ENCODE measurements around the gene TSPAN1.

The TSPAN1 gene

DNA sequence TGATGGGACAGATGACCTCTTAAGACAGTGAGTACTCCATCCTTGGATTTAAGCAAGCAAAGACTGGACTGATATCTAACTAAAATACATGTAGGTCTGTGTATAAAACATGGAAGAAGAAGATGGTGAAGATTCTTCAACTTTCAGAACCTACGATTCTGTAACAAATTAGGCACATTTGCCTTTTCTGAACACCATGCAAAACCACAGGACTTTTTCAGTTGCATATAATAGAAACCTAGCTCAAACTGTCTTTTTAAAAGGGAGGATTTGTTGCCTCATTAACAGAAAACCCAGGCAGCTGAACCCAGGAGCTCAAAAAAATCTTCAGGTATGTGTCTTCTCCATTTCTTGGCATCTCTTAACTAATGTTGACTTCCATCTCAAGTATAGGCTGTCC lies 14.7 kb upstream of the TSPAN1 start:
- DNase-seq (ENCODE audit: low read depth) = no peak

DNA sequence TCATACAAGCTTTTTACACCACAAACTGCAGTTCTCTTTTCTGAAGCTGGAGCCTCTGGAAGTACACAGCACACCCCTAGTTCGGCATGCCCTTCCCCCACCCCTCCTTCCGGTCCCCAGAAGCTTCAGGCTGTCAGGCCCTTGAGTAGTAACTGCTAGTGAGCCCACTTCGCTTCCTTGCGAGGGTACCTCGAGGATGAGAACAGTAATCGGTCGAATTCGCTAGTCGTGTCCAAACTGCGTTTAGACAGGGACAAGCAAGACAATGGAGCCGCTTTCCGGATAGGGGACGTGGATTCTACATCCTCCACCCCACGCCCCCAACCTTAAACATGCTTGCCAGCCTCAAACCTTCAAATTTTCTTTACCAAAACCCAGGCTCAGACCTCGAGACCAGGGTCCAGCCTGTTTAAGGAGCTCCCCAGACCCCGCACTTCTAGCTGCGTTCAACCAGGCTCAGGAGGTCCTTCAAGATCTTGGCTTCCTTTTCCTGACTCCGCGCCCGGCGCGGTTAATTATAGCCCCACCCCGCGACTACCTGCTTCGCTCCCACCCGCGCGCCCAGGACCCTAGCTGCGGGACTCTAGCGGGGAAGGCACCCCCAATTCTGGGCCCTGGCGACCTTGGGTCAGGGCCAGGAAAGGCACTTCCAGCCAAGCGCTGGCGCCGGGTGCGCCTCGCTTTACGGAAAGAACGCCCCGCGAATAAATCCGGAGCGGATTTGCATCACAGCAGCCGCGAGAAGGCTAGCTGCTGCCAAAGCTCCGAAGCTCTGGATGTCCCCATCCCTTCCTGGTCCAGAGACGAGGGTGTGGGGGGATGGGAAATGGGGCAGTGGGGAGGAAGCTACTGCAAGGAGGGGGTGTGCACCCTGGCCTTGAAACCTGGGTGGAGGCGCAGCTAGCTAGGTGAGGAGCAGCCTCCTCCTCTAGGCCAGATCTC lies 8.1 kb upstream of the TSPAN1 start:
- DNase-seq (ENCODE audit: low read depth) = no peak

DNA sequence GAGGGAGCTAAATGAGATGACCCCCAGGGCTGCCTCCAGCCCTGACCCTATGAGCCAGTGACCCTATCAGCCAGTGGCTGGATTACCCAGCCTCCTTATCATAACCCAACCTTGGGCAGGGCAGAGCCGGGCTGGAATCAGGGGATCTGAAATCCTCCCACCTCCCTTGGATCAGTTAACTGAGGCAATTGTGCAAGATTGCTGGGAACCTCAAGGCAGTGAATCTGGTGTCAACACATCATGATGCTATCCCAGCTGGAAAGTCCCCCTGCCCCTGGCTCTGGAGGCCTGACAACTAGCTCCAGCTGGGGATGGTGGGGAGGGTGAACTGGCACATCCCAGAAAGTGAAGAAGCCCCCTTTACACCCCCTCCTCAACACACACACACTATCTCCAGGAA lies 6.4 kb upstream of the TSPAN1 start:
- no peak for DNase-seq (ENCODE audit: low read depth)

DNA sequence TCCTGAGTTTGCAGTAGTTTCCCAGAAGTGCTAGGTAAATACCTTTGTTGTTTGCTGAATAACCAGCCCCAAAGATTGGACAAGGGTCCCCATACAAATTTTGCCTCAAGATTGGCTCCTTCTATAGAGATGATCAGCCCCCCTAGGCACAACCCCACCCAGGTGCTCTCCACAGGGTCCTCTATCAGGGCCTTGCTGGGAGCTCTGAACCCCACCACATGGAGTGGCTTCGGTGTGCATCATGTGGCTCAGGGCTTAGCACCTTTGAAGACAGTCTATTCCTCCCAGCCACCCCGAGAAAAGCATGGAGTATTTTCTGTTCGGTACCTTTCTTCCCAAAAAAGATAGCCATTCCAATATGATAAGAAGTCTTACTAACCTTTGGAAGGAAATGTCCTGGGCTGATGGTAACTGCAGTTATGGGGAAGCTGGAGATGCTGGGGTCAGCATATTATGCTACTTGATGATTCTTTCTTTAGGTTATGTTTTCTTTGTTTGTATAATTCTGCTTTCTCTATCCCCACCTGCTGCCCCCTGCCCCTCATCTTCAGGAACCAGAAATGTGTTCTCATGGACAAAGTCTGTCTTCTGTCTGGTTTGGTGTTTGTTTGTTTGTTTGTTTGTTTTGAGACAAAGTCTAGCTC lies 5.0 kb upstream of the TSPAN1 start:
- no peak for DNase-seq (ENCODE audit: low read depth)

DNA sequence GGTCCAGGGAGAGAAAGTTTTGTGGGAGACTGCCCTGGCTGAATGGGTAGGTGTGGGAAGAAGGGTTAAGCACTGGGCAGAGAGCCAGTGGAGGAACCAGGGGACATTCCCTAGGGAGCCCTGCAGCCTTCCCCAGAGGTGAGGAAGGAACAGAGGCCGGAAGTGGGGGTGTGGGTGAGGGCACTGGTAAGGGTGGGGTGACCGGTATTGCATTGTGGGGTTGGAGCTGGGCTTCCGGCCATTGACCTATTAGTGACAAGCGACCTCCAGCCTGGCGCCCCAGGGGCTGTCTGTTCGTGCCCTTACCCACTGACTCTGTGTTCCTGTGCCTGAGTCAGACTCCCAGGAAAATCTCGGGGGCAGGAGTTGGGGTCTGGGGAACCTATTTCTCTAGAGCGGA lies 3.5 kb upstream of the TSPAN1 start:
- no peak for DNase-seq (ENCODE audit: low read depth)

DNA sequence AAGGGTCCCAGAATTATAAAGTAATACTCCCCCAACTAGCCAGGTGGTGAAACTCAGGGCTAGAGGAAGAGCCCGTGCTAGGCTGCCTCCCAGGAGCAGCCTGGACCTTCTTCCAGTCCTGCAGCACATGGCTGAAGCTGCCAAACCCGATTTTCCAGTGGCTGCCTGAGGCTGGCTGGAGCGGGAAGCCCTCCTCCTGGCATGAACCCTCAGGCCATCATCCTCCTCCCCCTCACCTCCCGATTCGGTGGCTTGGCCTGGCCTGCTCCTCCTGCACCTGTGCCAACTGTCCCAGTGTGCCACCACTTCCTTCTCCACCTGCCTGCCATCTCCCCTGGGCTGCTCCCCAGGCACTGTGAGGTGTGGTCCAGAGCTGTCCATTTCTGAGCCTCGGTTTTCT lies 3.0 kb upstream of the TSPAN1 start:
- no peak for DNase-seq (ENCODE audit: low read depth)

DNA sequence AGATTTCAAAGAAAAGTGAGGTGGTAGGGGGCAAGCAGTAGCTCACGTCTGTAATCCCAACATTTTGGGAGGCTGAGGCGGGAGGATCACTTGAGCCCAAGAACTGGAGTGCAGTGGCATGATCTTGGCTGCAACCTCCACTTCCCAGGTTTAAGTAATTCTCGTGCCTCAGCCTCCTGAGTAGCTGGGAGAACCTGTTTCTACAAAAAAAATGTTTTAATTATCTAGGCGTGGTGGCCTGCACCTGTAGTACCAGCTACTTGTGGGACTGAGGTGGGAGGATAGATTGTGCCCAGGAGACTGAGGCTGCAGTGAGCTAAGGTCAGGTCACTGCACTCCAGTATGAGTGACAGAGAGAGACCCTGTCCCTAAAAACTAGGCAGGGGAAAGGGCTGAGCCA lies 2.6 kb upstream of the TSPAN1 start:
- DNase-seq (ENCODE audit: low read depth) = no peak

DNA sequence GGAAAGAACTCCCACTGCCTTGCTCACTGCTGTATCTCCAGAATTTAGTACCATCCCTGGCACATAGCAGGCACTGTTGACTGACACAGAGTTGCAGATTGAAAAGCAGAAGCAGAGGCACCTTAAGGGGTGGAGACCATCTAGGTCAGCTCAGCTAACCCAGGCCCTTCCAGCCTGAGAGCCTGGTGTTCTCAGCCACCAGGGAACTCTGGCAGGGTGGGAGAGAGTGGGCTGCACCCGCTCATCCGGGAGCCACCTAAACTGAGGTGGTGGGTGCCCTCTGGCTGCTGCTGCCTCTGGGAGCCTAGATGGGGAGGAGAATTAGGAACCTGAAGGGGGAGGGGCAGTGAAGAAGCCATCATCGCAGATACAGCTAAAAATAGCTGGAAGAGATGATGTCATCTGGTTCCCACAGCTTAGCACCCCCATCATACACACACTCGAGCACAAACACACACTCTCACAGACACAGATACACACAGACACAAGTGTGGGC lies 1.5 kb upstream of the TSPAN1 start:
- no peak for DNase-seq (ENCODE audit: low read depth)

DNA sequence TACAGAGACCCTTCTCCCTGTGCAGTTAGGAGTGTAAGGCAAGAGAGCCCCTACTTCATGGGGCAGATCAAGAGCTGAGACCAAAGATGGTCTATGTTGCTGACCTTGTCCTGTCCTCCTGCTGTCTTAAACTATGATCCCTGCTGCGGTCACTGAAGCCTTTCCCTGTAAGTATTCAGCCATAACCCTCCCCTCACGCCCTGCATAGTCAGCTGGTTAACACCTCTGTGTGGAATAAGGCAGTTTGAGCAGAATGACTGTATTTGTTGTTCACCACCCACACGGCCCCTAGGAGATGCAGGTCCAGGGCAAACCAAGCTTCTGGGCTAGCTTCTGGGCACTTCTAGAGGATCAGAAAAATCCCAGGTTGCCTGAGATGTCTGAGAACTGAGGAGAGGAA lies 356 bp downstream of the TSPAN1 start:
- no peak for DNase-seq (ENCODE audit: low read depth)

DNA sequence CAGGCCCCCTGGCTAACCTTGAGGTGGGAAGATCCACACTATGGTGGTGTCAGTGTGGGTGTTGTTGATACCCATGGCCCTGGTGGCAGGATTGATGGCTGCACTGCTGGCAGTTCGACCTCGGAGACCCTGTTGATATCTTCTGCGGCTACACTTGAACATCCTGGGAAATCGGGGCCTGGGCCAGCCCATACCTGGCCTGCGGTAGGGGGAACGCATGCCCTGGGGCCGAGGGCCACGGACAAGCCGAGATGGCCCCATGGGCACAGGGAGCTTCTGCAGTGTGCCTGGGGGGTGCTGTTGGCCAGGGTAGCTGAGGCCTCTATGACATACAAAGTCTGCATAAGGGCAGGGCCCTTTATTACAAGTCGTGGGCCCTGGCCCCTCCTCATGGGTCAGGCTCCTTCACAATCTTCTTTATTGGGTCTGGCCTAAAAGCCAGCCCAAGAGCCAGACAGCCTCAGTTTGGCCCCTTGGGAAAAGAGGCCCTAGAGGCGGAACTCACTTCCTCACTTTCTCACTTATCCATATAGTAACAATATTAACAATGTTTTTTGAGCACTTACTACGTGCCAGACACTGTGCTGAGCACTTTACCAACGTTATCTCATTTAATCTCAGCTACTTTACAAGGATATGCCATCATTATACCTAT lies 1.5 kb downstream of the TSPAN1 start, which contains the start of gene P3R3URF:
P3R3URF (minus strand) TSS at position 278 of the 655 bp plus-strand sequence; CDS start at position 261, 17 bp downstream.
- no peak for DNase-seq (ENCODE audit: low read depth)

DNA sequence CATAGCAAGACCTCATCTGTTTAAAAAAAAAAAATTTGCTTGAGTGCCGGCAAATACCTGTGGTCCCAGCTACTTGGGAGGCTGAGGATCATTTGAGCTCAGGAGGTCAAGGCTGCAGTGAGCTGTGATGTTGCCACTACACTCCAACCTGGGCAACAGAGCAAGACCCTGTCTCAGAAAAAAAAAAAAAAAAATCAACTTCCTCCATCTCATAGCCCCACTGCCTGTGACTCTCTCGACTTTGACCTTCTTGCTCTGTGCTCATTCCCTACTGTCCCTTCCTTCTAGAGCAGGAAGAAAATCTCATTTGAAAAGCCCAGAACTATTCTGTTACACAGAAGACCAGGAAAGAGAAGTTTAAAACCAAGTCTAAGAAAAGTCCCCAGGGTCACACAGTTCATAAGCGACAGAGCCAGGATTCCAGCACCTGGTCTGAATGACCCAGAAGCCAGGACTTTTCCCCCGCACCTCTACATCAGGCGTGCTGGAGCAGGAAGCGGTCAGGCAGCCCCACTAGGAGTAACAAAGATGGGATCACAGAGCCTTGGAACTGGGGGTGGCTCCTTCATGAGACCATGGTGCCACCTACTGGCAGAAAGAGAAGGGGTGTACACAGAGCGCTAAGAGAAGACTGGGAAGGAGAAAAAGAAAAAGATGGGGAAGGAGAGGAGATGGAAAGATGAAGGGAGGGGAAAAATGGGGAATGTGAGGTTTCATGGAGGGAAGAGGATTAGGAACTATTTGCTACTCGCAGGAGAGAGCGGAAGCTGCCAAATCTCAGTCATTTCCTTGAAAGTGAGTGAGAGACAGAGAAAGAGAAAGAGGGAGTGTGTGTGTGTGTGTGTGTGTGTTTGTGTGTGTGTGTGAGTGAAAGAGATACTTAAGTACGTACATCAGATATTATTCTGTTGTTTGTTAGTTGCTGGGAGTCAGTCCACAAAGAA lies 4.5 kb downstream of the TSPAN1 start:
- DNase-seq (ENCODE audit: low read depth) = peak; percentile 54

DNA sequence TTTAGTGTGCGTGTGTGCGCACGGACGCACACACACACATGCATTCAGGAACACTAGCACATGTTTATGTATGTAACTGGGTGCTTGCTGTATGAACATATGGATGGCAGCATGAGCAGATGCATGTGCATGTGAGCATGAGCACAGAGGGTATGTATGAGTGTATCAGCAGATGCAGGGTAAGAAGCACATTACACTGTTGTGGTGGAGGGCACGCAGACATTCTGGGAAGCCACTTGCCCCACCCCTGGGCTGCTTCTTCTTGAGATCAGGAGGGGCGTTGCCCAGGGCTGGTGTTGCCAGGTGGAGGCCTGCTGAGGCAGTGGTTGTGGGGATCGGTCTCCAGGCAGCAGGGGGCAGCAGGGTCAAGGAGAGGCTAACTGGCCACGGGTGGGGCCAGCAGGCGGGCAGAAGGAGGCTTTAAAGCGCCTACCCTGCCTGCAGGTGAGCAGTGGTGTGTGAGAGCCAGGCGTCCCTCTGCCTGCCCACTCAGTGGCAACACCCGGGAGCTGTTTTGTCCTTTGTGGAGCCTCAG lies 5.3 kb downstream of the TSPAN1 start:
- no peak for DNase-seq (ENCODE audit: low read depth)

DNA sequence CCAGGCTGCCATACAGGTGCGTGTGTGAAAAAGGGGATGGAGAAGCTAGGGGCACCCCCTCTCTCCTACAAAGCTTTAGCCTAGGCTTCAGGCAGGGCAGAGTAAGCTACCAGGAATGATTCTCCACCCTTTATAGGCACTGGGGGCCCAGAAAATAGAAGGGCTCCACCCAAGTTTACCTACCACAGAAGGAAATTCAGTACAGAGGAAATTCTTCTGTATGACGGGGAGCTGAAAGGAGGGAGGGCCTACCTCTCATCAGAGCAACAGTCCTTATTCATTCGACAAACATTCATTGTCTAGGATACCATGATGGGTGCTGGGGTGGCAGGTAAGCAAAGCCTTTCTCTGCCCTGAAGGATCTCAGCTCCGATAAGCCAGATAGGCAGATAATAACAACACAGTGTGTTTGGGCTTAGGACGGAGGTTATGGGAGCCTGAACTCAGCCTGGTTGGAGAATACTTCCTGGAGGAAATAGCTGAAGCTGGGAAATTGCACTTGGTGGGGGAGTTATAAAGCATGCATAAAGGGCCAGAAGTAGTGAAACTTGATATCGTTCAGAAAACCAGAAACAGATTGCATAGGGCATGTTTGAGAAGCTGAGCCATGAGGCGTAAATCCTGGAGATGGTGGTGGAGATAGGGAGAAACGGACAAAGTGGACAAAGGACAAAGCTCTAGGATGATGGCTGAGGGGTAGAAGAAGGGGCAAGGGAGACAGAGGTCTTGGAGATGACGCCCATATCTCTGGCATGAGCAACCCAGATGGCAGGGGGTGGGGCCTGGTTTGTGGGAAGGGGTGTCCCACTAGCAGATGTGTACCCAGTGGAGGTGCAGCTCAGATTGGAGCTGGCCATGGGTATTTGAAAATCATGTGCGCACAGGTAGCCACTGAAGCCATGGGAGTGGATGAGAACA lies 6.7 kb downstream of the TSPAN1 start:
- peak; percentile 44 for DNase-seq (ENCODE audit: low read depth)

DNA sequence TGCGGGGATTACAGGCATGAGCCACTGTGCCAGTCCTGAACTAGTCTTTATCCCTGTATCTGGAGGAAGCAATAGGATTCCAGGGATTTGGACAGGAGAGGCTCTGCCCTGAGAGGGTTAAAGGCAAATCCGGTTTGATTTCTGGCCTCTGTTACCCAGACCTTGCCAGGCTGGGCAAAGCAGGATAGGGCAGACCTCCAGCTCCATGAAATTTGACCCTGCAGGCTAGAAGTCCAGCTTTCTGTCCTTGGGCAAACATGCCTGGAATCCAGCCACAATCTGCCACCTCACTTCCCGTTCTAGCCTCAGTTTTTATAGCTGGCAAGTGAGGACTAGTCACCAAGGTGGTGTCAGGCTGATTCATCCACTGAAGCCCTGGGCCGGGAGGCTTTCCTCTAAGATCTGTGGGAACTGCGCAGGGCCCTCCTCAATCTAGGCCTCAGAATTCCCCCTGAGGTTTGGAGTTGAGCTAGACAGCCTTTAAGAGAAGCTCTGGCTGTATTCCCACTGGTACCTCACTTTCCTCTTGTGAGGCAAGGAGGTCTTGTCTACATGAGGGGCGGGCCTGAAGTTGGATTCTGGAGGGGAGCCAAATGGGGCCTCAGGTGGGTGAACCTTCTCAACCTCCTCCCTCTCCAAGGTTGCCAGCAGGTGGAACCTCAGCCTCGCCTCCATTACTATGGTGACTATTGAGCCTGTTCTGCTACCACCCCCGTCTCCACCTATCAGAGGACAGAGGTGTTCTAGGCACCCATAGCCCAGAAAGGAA lies 8.4 kb downstream of the TSPAN1 start:
- peak; percentile 82 for DNase-seq (ENCODE audit: low read depth)

DNA sequence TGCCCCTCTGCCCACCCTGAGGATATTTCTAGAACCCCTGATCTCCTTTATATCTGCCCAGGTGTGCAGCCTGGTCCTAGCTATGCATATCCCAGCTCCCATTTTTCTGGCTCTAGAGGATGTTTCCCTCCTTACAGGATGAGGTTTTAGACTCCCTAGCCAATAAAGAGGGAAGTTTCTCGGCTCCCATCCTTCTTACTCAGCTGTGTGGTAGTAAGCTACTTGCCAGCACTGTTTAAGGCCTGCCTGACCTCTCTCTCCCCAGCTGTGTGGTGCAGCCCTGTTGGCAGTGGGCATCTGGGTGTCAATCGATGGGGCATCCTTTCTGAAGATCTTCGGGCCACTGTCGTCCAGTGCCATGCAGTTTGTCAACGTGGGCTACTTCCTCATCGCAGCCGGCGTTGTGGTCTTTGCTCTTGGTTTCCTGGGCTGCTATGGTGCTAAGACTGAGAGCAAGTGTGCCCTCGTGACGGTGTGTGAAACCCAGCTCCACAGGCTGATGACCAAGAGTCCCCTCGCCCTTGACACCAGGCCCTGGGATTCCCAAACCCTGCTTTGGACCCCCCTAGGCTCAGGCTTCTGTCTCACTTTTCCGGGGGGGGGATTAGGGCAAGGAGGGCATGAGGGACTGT lies 9.2 kb downstream of the TSPAN1 start:
- DNase-seq (ENCODE audit: low read depth) = no peak

DNA sequence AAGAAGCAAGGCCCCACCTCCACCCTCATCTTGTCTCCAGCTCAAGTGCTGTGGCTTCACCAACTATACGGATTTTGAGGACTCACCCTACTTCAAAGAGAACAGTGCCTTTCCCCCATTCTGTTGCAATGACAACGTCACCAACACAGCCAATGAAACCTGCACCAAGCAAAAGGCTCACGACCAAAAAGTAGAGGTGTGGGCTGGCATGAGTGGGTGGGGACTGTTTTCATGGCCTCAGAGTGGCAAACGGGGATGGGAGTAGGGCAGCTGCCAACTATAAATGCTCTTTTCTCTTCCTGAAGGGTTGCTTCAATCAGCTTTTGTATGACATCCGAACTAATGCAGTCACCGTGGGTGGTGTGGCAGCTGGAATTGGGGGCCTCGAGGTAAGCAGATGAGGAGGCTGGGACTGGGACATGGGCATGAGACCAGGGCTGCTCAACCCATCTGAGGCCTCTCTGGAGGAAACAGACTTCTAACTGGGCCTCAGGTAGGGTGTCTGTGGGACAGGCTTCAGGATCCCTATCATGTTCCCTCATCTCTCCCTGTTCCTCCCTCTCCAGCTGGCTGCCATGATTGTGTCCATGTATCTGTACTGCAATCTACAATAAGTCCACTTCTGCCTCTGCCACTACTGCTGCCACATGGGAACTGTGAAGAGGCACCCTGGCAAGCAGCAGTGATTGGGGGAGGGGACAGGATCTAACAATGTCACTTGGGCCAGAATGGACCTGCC lies 10.2 kb downstream of the TSPAN1 start:
- DNase-seq (ENCODE audit: low read depth) = no peak

DNA sequence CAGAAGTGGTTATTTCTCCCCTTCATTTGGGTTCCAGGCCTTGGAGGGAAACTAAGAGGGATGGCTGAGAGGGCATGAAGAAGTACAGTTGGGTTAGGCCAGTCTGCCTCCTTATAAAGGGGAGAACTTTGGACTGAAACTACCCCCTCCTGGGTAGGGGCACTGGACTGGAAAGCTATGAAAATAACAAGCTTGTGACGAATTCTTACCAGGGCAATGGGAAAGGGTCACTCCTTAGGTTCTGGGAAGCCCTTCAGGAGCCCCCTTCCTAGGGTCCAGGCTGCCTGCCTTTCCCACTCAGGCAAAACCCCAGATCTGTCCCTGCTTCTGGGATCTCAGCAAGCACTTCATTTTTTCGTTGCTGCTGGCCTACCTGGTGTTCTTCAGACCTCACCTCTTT lies 11.2 kb downstream of the TSPAN1 start:
- DNase-seq (ENCODE audit: low read depth) = no peak
